Ishikawa (cell line): ENCODE data around the gene CYP27C1.

Source experiments
- CEBPB ChIP-seq: IDR thresholded peaks from 2 replicates; pipeline ENCODE4 v1.6.1; 2012
- CREB1 ChIP-seq: IDR thresholded peaks from 2 replicates; pipeline ENCODE4 v1.6.1; 2012; ENCODE audit warnings: low read depth
- EGR1 ChIP-seq: IDR thresholded peaks from 2 replicates; pipeline ENCODE4 v1.6.1; 2012
- EP300 ChIP-seq: IDR thresholded peaks from 2 replicates; pipeline ENCODE4 v1.6.1; 2012; ENCODE audit warnings: borderline replicate concordance
- FOXM1 ChIP-seq: IDR thresholded peaks from 2 replicates; pipeline ENCODE4 v1.6.1; 2012; ENCODE audit warnings: low read depth, borderline replicate concordance
- NFIC ChIP-seq: IDR thresholded peaks from 2 replicates; pipeline ENCODE4 v1.6.1; 2012
- RAD21 ChIP-seq: IDR thresholded peaks from 2 replicates; pipeline ENCODE4 v1.6.1; 2012; ENCODE audit warnings: low read depth
- TAF1 ChIP-seq: IDR thresholded peaks from 2 replicates; pipeline ENCODE4 v1.6.1; 2012; ENCODE audit warnings: low read depth, mild to moderate bottlenecking
- TCF12 ChIP-seq: IDR thresholded peaks from 2 replicates; pipeline ENCODE4 v1.6.1; 2012; ENCODE audit warnings: low read depth
- TEAD4 ChIP-seq: IDR thresholded peaks from 2 replicates; pipeline ENCODE4 v1.6.1; 2012
- YY1 ChIP-seq: IDR thresholded peaks from 2 replicates; pipeline ENCODE4 v1.6.1; 2012; ENCODE audit warnings: low read depth
- ZBTB7A ChIP-seq: IDR thresholded peaks from 2 replicates; pipeline ENCODE4 v1.6.1; 2012; ENCODE audit warnings: low read depth
- TF ChIP-seq, protein P1 (sequence below): IDR thresholded peaks from 2 replicates; pipeline ENCODE4 v1.6.1; 2012; ENCODE audit warnings: low read depth, mild to moderate bottlenecking
- TF ChIP-seq, protein P2 (sequence below): IDR thresholded peaks from 2 replicates; pipeline ENCODE4 v1.6.1; 2012
- TF ChIP-seq, protein P3 (sequence below): IDR thresholded peaks from 2 replicates; pipeline ENCODE4 v1.6.1; 2012

Gene CYP27C1

DNA sequence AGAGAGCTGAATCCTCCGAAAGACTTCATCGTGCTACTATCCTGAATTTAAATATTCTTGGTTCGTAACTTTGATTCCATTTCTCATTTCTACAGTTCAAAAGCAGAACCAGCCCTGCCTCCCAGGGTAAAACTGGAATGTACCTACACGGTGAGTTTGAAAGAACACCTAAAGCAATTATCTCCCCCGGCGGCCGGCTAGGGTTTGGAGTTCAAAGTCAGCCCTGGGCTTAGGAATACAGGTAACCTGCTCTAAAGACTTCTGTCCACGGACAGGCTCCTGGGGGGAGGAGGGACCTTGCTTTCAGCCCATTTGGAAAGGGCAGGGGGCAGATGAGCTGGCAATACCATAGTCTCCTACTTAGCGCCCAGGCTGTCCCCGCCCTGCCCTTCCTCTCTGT is 32.3 kb downstream of the CYP27C1 start:
- no peak for TF ChIP-seq CEBPB
- TF ChIP-seq TAF1, result no peak

GRCh38 chr2:127187081-127187775 is 32.9 kb downstream of the CYP27C1 start:
- TF ChIP-seq NFIC (no peak), TCF12 (no peak), CEBPB (no peak), ZBTB7A (no peak), YY1 (no peak), EGR1 (no peak), CREB1 (no peak), RAD21 (no peak), TAF1 (no peak), TEAD4 (no peak), EP300 (no peak), FOXM1 (no peak)
- TF ChIP-seq, protein P1, sequence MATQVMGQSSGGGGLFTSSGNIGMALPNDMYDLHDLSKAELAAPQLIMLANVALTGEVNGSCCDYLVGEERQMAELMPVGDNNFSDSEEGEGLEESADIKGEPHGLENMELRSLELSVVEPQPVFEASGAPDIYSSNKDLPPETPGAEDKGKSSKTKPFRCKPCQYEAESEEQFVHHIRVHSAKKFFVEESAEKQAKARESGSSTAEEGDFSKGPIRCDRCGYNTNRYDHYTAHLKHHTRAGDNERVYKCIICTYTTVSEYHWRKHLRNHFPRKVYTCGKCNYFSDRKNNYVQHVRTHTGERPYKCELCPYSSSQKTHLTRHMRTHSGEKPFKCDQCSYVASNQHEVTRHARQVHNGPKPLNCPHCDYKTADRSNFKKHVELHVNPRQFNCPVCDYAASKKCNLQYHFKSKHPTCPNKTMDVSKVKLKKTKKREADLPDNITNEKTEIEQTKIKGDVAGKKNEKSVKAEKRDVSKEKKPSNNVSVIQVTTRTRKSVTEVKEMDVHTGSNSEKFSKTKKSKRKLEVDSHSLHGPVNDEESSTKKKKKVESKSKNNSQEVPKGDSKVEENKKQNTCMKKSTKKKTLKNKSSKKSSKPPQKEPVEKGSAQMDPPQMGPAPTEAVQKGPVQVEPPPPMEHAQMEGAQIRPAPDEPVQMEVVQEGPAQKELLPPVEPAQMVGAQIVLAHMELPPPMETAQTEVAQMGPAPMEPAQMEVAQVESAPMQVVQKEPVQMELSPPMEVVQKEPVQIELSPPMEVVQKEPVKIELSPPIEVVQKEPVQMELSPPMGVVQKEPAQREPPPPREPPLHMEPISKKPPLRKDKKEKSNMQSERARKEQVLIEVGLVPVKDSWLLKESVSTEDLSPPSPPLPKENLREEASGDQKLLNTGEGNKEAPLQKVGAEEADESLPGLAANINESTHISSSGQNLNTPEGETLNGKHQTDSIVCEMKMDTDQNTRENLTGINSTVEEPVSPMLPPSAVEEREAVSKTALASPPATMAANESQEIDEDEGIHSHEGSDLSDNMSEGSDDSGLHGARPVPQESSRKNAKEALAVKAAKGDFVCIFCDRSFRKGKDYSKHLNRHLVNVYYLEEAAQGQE, result no peak
- TF ChIP-seq, protein P2, sequence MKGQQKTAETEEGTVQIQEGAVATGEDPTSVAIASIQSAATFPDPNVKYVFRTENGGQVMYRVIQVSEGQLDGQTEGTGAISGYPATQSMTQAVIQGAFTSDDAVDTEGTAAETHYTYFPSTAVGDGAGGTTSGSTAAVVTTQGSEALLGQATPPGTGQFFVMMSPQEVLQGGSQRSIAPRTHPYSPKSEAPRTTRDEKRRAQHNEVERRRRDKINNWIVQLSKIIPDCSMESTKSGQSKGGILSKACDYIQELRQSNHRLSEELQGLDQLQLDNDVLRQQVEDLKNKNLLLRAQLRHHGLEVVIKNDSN, result no peak
- TF ChIP-seq, protein P3, sequence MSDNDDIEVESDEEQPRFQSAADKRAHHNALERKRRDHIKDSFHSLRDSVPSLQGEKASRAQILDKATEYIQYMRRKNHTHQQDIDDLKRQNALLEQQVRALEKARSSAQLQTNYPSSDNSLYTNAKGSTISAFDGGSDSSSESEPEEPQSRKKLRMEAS, result no peak

GRCh38 chr2:127185705-127186104 is 34.4 kb downstream of the CYP27C1 start:
- no peak for TF ChIP-seq FOXM1
- no peak for TF ChIP-seq EP300

DNA sequence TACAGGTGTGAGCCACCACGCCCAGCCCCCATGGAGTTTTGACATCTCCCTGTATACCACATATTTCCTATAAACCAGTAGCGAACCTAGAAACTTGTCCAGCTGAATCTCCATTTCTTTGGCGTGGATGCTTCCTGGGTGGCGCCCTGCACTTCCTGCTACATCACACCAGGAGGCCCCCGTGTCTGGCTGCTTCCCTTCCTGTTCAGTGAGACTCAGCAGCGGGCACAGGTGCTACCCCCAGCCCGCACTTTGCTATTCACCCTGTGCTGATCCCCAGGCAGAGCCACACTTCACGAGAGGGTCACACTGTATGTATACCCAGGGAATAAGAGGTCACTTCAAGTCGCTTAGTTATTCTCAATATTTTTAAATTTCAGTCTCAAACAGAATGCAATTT is 35.0 kb downstream of the CYP27C1 start:
- TF ChIP-seq CEBPB (no peak), TEAD4 (no peak), FOXM1 (no peak), TAF1 (no peak), RAD21 (no peak), EGR1 (no peak), CREB1 (no peak), YY1 (no peak), ZBTB7A (no peak), NFIC (no peak), EP300 (no peak)
- TF ChIP-seq, protein P3, result no peak
- TF ChIP-seq, protein P2, result no peak
- TF ChIP-seq, protein P1, result no peak

DNA sequence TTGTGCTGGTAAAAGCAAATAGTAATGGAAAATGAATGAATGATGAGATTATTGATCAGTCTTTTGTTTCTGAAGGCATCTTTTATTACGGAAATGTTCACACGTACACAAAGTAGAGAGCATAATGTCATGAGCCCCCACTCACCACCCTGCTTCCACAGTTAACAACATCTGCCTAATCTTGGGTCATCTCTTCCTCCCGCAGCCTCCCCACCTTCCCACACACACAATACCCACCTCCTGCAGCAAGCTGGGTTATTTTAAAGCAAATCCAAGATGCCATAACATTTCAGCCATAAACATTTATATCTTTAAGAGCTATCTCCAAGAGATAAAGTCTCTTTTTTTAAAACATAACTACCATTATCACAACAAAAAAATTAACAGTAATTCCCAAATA is 36.3 kb downstream of the CYP27C1 start:
- TF ChIP-seq FOXM1 (no peak), EP300 (no peak), EGR1 (no peak), ZBTB7A (no peak), TEAD4 (no peak), CEBPB (no peak), NFIC (no peak), TAF1 (no peak), TCF12 (no peak), RAD21 (no peak), CREB1 (no peak), YY1 (no peak)
- TF ChIP-seq, protein P1, result no peak
- TF ChIP-seq, protein P3, result no peak
- TF ChIP-seq, protein P2, result no peak
